Endothelial cell of umbilical vein (primary cell): ENCODE measurements around the gene PERM1. TPM values are rescaled to one million over a fixed set of nuclear protein-coding genes. Genes with fewer than 3 reads are reported as not detected.

ENCODE experiments used
- BruUV-seq: library from RNA; stranded (reverse); fragments of 400-500 nt; replicated peaks from 2 replicates; lab custom pipeline; 2021; lab: Mats Ljungman, UMichigan
- CTCF ChIA-PET: fragments of 300-600, 350-600 bp; sonication (Branson Sonifier 250); formaldehyde crosslinking; loops from one replicate; lab custom pipeline; 2021; ENCODE audit warnings: antibody characterized with exemption, inconsistent platforms; lab: Charles Lee
- POLR2A ChIA-PET: fragments of 300-600, 350-600 bp; sonication (Branson Sonifier 250); formaldehyde crosslinking; loops from one replicate; lab custom pipeline; 2021; ENCODE audit warnings: antibody characterized with exemption, inconsistent platforms; lab: Charles Lee
- DNase-seq: peaks from one replicate; pipeline ENCODE4 v3.0.0-alpha.2; 2011; ENCODE audit warnings: low read depth, low spot score
- FAIRE-seq: peaks from 2 replicates; lab custom pipeline; 2011; peaks lifted over from hg19 to GRCh38; lab: Jason Lieb, UNC
- H2AFZ ChIP-seq: 2 replicates; pipeline ENCODE4 v1.6.0; 2012; ENCODE audit warnings: low read depth, low read length, control low read depth, inconsistent platforms
- H3K27ac ChIP-seq: 2 replicates; pipeline ENCODE4 v1.5.1; 2011; ENCODE audit warnings: low read depth, mild to moderate bottlenecking, control low read depth, low read length, moderate library complexity; ENCODE audit not compliant: insufficient read depth
- H3K27me3 ChIP-seq, 2 experiments: 2 replicates each; pipeline versions ENCODE4 v1.6.0 to v1.6.1; 2011; ENCODE audit warnings: low read length in 2 of 2, mixed read lengths in 1 of 2; ENCODE audit not compliant: control insufficient read depth in 2 of 2, insufficient read depth in 2 of 2
- H3K36me3 ChIP-seq, 2 experiments: 2 replicates in 1 of 2; 3 replicates in 1 of 2; pipeline ENCODE4 v1.5.1; 2011; ENCODE audit warnings: low read length in 2 of 2, mild to moderate bottlenecking in 1 of 2, moderate library complexity in 1 of 2; ENCODE audit not compliant: control insufficient read depth in 2 of 2, insufficient read depth in 2 of 2; ENCODE audit errors: extremely low read depth in 1 of 2
- H3K4me1 ChIP-seq: 3 replicates; pipeline ENCODE4 v1.5.1; 2011; ENCODE audit warnings: mild to moderate bottlenecking, low read length; ENCODE audit not compliant: control insufficient read depth, insufficient read depth; ENCODE audit errors: extremely low read depth
- H3K4me2 ChIP-seq: 2 replicates; pipeline ENCODE4 v1.6.1; 2011; ENCODE audit warnings: low read length, control low read depth, mixed read lengths; ENCODE audit not compliant: insufficient read depth
- H3K4me3 ChIP-seq, 3 experiments: fragments of 200-600 bp in 1 of 3; sonication (generic), shearing (Covaris generic) in 1 of 3; replicated peaks in 1 of 3; 2 replicates each; pipeline ENCODE4 v1.5.1; 2011 to 2016; ENCODE audit warnings: control low read depth in 3 of 3, low read length in 3 of 3, mild to moderate bottlenecking in 2 of 3, inconsistent platforms in 1 of 3, low read depth in 1 of 3, moderate library complexity in 1 of 3; ENCODE audit not compliant: insufficient read depth in 1 of 3
- H3K79me2 ChIP-seq: 2 replicates; pipeline ENCODE4 v1.6.0; 2012; ENCODE audit warnings: low read length, inconsistent platforms; ENCODE audit not compliant: control insufficient read depth, insufficient read depth
- H3K9ac ChIP-seq: replicated peaks from 2 replicates; pipeline ENCODE3; 2011; ENCODE audit warnings: low read length, control low read depth; ENCODE audit not compliant: insufficient read depth; ENCODE audit errors: extremely low read depth
- H3K9me1 ChIP-seq: replicated peaks from 3 replicates; pipeline ENCODE4 v1.6.0; 2011; ENCODE audit warnings: mild to moderate bottlenecking, low read length; ENCODE audit not compliant: control insufficient read depth, insufficient read depth; ENCODE audit errors: extremely low read depth
- H3K9me3 ChIP-seq: replicated peaks from 2 replicates; pipeline ENCODE4 v1.5.1; 2012; ENCODE audit warnings: low read length, inconsistent platforms; ENCODE audit not compliant: control insufficient read depth, insufficient read depth
- H4K20me1 ChIP-seq: replicated peaks from 2 replicates; pipeline ENCODE3; 2011; ENCODE audit warnings: mild to moderate bottlenecking, low read length; ENCODE audit not compliant: control insufficient read depth, insufficient read depth; ENCODE audit errors: extremely low read depth
- EZH2 ChIP-seq: IDR thresholded peaks from 2 replicates; pipeline ENCODE4 v1.6.1; 2012; ENCODE audit warnings: borderline replicate concordance, low read depth, mild to moderate bottlenecking, moderate library complexity, low read length, inconsistent platforms; ENCODE audit not compliant: severe bottlenecking
- FOS ChIP-seq: IDR thresholded peaks from 2 replicates; pipeline ENCODE4 v1.6.1; 2011; ENCODE audit warnings: mild to moderate bottlenecking, low read length, moderate library complexity, borderline replicate concordance; ENCODE audit not compliant: insufficient read depth
- GATA2 ChIP-seq: IDR thresholded peaks from 2 replicates; pipeline ENCODE4 v1.7.0; 2011; ENCODE audit warnings: low read depth, mild to moderate bottlenecking, moderate library complexity, mixed read lengths, low read length; ENCODE audit not compliant: insufficient read length, insufficient read depth
- JUN ChIP-seq: IDR thresholded peaks from 2 replicates; pipeline ENCODE4 v1.6.1; 2011; ENCODE audit warnings: borderline replicate concordance, low read depth; ENCODE audit not compliant: insufficient read length, insufficient read depth
- MYC ChIP-seq: IDR thresholded peaks from one replicate; pipeline ENCODE4 v1.6.1; 2011; ENCODE audit warnings: mild to moderate bottlenecking, low read depth, low read length
- POLR2A ChIP-seq: IDR thresholded peaks from 2 replicates; pipeline ENCODE4 v1.6.1; 2012; ENCODE audit warnings: low read depth, mild to moderate bottlenecking, control low read depth, low read length
- POLR2AphosphoS5 ChIP-seq: IDR thresholded peaks from 2 replicates; pipeline ENCODE4 v1.6.1; 2012; ENCODE audit warnings: low read depth, mild to moderate bottlenecking, control low read depth, low read length, moderate library complexity; ENCODE audit not compliant: insufficient read depth
- dilution Hi-C: fragments of 300-500 bp; cut with MboI; formaldehyde crosslinking; loops from one replicate; pipeline ENCODE4 v1.15.0; 2019; ENCODE audit warnings: low sequenced_read_pairs; ENCODE audit not compliant: extremely low pct_ligation_motif_present
- intact Hi-C: fragments of 100-400 bp; cut with micrococcal nuclease; formaldehyde crosslinking; loops from one replicate; pipeline ENCODE4 v1.10.0; 2022
- polyA plus RNA-seq, 4 experiments: library from polyadenylated mRNA; depleted of rRNA in 3 of 4; stranded (reverse) in 3 of 4; unstranded in 1 of 4; fragments of >200 nt; gene quantifications; 2 replicates each; pipeline versions ENCODE4 v1.2.1 to v1.2.3, GENCODE V29; 2011 to 2012; ENCODE audit warnings: missing spikeins in 1 of 4
- total RNA-seq: library from RNA; stranded (reverse); gene quantifications from 2 replicates; pipeline ENCODE4 v1.2.3, GENCODE V29; 2021
- TF ChIP-seq, protein P1 (sequence below), 2 donors: IDR thresholded peaks; 1 replicate in 1 of 2; 2 replicates in 1 of 2; pipeline ENCODE4 v1.5.1; 2011; ENCODE audit warnings: low read length in 2 of 2, mild to moderate bottlenecking in 2 of 2, moderate library complexity in 2 of 2, control low read depth in 1 of 2, inconsistent platforms in 1 of 2, low read depth in 1 of 2; ENCODE audit not compliant: insufficient read depth in 1 of 2; ENCODE audit errors: extremely low read depth in 1 of 2
- TF ChIP-seq, protein P2 (sequence below): IDR thresholded peaks from 2 replicates; pipeline ENCODE4 v1.6.1; 2011; ENCODE audit not compliant: insufficient read depth, insufficient read length

Gene PERM1
- total and polyA plus RNA-seq, 2 donors (not counting 3 experiments of a cell fraction or from before 2014, with no cell fraction given), result not detected

DNA sequence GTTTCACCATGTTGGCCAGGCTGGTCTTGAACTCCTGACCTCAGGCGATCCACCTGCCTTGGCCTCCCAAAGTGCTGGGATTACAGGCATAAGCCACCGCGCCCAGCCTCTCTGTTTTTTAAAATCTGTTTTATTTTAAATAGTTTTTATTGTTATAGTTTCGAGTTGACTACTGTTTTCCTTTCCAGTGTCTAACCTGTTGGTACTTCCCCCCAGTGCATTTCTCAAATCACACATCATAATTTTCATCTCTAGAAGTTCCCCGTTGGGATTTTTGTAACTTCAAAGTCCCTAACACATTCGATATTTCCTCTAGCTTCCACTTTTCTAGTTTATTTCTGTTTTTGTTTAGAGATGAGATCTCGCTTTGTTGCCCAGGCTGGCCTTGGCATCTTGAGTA is 10.5 kb upstream of the PERM1 start:
- intact Hi-C loops, result no loop called here
- FAIRE-seq (no peak), DNase-seq (no peak)
- BruUV-seq, result no TSS peak
- Histone ChIP-seq H3K27ac (no peak overlapping the region), H2AFZ (no peak overlapping the region), H3K79me2 (no peaks in the 10 kb centered on the region), H3K27me3 (peaks cover 0 to 3% of the 10 kb centered on the region in 2 experiments), H3K4me1 (no peaks in the 10 kb centered on the region), H3K36me3 (no peaks in the 10 kb centered on the region), H3K4me2 (no peak overlapping the region), H3K9me3 (no peaks in the 10 kb centered on the region), H3K9ac (no peak overlapping the region), H4K20me1 (no peaks in the 10 kb centered on the region), H3K9me1 (no peaks in the 10 kb centered on the region), H3K4me3 (no peak overlapping the region)
- POLR2A ChIA-PET, result no interaction called here
- dilution Hi-C loops, result no loop called here
- CTCF ChIA-PET, result interaction anchor here (2.5 to 3.9 kb wide), 2 partner anchors 9 to 10 kb away, joined by 11 to 25 read pairs; no protein-coding TSS in a partner anchor
- TF ChIP-seq MYC (no peak), POLR2A (no peak), EZH2 (no peak), JUN (no peak), POLR2AphosphoS5 (no peak), GATA2 (no peak), FOS (no peak)
- TF ChIP-seq, protein P1, sequence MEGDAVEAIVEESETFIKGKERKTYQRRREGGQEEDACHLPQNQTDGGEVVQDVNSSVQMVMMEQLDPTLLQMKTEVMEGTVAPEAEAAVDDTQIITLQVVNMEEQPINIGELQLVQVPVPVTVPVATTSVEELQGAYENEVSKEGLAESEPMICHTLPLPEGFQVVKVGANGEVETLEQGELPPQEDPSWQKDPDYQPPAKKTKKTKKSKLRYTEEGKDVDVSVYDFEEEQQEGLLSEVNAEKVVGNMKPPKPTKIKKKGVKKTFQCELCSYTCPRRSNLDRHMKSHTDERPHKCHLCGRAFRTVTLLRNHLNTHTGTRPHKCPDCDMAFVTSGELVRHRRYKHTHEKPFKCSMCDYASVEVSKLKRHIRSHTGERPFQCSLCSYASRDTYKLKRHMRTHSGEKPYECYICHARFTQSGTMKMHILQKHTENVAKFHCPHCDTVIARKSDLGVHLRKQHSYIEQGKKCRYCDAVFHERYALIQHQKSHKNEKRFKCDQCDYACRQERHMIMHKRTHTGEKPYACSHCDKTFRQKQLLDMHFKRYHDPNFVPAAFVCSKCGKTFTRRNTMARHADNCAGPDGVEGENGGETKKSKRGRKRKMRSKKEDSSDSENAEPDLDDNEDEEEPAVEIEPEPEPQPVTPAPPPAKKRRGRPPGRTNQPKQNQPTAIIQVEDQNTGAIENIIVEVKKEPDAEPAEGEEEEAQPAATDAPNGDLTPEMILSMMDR (IDR thresholded peaks at IDR 0.05; ENCODE audit: extremely low read depth in 1 of 2, insufficient read depth in 1 of 2, low read depth in 1 of 2, low read length in 2 of 2), result no peak
- TF ChIP-seq, protein P2, sequence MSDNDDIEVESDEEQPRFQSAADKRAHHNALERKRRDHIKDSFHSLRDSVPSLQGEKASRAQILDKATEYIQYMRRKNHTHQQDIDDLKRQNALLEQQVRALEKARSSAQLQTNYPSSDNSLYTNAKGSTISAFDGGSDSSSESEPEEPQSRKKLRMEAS, result no peak
